Left hindlimb (tissue), 1 donor: ENCODE results near the gene CLEC1A.
"Not testable (repeated sequence)": the region's sequence is repeated elsewhere in the genome, so short reads cannot be mapped to it uniquely, and the experiment has no call there.

Source experiments
- DNase-seq: peaks from one replicate; pipeline ENCODE4 v3.0.0-alpha.2; 2018

The CLEC1A gene

GRCh38 chr12:10042167-10042566 is 56.6 kb downstream of the CLEC1A start:
- no peak for DNase-seq

GRCh38 chr12:10033783-10034545 is 64.8 kb downstream of the CLEC1A start:
- no peak for DNase-seq

- no peak for DNase-seq
Measured at GRCh38 chr12:10031771-10032175, 67.0 kb downstream of the CLEC1A start.

- DNase-seq = no peak
Measured at GRCh38 chr12:10031321-10031720, 67.5 kb downstream of the CLEC1A start.

- DNase-seq = no peak
Measured at GRCh38 chr12:10030446-10030845, 68.3 kb downstream of the CLEC1A start, which contains the start of gene CLEC9A. CLEC9A (plus strand) TSS chr12:10030682; CDS start chr12:10052688, 22,006 bp downstream.

- DNase-seq = no peak
Measured at GRCh38 chr12:10027721-10028120, 71.1 kb downstream of the CLEC1A start.

GRCh38 chr12:10027311-10027710 is 71.5 kb downstream of the CLEC1A start:
- DNase-seq = no peak

- not testable (repeated sequence) for DNase-seq
Measured at GRCh38 chr12:10026666-10027065, 72.1 kb downstream of the CLEC1A start.

- DNase-seq = no peak
Measured at GRCh38 chr12:10025236-10025635, 73.5 kb downstream of the CLEC1A start.

GRCh38 chr12:10021342-10021741 is 77.4 kb downstream of the CLEC1A start:
- no peak for DNase-seq
